OCI-M2 (cell line): ENCODE results near the gene SIPA1.

Experiments
- DNase-seq: peaks from one replicate; lab custom pipeline; 2025; ENCODE audit not compliant: unreplicated experiment; lab: John Stamatoyannopoulos, UW

Gene SIPA1

GRCh38 chr11:65642014-65642671, 4.2 kb downstream of the SIPA1 start:
- DNase-seq = no peak

DNA sequence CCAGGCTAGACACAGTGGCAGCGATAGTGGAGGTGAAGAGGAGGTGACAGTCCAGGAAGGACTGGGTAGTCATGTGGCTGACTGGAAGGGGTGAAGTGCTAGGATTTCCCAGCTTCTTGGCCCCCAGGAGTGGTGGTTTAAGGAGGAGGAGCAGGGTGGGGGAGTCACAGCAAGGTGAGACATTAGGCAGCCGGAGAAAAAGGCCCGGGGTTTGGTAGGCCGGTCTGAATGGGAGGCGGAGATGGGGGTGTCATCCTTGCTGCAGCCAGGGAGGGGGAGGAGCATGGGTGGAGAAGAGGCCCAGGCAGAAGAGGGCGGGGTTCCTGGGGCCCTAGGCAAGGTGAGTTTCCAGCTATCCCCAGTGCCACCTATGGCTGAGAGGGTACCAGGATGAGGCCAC, 6.1 kb downstream of the SIPA1 start:
- DNase-seq = no peak

GRCh38 chr11:65644837-65645236, 6.9 kb downstream of the SIPA1 start:
- no peak for DNase-seq

GRCh38 chr11:65645710-65646109, 7.8 kb downstream of the SIPA1 start:
- no peak for DNase-seq

- no peak for DNase-seq
Observed at GRCh38 chr11:65646288-65646957, 8.5 kb downstream of the SIPA1 start.

DNA sequence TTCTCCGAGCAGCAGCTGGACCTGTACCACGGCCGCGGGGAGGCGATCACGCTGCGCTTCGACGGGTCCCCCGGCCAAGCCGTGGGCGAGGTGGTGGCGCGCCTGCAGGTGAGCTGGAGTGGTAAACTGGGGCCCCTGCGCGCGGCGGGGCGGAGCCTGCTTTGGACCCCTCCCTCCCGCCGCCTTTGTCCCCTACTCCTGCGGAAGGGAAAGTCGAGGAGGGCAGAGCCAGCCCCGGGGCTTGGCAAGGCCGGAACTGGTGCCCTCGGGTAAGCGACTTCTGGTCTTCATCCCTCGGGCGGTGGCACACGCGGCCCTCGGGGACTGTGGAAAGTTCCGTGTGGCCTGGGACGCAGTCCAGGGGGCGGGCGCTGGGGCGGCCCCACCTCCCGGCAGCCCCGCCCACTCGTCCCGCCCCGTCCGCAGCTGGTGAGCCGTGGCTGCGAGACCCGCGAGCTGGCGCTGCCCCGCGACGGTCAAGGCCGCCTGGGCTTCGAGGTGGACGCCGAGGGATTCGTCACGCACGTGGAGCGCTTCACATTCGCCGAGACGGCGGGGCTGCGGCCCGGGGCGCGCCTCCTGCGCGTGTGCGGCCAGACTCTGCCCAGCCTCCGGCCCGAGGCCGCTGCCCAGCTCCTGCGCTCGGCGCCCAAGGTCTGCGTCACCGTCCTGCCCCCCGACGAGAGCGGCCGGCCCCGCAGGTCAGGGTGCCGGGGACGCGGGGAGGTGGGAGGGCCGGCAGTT, 9.2 kb downstream of the SIPA1 start:
- DNase-seq = no peak

DNA sequence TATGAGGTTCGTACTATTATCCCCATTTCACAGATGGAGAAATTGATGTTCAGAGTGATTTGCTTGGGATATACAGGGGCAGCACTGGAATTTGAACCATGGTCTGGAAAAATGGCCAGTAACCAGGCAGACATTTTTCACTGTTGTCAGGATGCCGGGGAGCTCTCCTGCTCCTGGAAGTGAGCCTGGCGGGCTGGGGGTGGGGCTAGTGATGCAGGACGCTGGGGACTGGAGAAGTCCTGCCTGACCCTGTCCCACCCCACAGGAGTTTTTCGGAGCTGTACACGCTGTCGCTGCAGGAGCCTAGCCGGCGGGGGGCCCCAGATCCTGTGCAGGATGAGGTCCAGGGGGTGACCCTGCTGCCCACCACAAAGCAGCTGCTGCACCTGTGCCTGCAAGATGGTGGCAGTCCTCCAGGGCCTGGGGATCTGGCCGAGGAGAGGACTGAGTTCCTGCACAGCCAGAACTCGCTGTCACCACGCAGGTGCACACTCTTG, 11.1 kb downstream of the SIPA1 start:
- no peak for DNase-seq

DNA sequence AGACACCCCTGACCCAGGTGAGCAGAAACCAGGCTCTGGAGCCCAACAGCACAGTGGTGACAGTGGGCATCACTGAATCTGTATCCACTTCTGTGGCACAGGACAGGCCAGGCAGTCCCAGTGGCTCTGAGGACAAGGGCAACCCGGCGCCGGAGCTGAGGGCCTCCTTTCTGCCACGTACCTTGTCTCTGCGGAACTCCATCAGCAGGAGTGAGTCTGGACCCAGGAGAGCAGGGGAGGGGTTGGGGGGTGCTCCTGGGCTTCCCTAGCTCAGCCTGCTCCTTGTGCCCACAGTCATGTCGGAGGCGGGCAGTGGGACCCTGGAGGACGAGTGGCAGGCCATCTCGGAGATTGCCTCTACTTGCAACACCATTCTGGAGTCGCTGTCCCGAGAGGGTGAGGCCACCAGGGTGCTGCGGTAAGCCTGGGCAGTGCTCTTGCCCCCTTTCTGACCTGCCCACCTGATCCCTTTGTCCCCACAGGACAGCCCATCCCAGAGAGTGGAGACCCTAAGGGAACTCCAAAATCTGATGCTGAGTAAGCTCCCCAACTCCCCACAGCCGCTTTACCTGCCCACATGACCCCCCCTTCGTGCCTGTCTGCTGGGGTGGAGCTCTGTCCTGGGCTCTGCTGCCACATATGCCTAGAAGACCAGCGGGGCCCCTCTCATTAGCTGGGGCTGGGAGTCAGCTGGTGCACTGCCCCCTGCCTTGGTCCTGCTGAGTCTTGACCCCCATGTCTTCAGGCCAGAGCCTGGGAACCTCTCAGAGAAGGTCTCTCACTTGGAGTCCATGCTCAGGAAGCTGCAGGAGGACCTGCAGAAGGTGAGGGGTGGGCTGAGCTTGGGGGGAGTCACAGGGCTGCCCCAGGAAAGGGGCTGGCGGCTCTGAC, 12.0 kb downstream of the SIPA1 start:
- DNase-seq = no peak

DNA sequence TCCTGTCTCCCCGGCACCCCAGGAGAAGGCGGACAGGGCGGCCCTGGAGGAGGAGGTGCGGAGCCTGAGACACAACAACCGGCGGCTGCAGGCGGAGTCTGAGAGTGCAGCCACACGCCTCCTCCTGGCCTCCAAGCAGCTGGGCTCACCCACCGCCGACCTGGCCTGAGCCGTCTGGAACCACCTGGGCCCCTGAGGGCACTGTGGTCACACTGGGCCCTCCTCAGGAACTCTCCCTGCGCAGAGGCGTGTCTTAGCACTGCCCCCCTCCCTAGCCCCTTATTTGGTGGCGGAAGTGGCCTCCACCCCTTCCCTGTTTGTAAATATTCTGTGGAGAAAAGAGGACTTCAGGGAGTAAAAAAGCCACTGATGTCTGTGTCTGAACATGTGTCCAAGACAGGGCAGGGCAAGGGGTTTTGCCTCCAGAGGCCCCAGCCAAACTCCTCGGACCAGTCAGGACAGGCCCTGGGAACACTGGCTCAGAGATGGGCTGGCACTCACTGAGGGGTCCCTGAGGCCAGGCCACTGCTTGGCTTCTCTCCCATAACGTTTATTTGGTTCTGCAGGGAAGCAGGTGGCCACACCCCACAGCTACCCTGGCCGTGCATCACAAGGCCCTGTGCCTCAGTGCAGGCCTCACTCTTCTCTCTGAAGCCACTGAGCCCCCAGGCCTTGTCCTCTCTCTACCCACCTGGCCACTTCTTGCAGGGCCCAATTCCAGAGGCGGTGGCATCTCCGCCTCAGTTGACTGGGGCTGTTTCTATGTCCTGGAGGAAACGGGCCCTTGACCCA, 12.8 kb downstream of the SIPA1 start:
- no peak for DNase-seq

DNA sequence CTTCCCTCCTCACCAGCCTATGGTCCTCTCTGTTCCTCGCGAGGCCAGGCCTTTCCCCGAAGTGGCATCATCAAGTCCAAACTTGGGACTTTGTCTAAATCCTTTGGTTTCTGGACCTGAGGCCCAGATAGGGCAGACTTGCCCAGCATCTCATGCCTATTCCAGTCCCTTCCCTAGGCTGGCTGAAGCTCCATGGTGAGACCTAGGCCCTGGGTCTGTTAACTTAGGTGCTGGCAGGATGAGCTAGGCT, 13.4 kb downstream of the SIPA1 start:
- no peak for DNase-seq

DNA sequence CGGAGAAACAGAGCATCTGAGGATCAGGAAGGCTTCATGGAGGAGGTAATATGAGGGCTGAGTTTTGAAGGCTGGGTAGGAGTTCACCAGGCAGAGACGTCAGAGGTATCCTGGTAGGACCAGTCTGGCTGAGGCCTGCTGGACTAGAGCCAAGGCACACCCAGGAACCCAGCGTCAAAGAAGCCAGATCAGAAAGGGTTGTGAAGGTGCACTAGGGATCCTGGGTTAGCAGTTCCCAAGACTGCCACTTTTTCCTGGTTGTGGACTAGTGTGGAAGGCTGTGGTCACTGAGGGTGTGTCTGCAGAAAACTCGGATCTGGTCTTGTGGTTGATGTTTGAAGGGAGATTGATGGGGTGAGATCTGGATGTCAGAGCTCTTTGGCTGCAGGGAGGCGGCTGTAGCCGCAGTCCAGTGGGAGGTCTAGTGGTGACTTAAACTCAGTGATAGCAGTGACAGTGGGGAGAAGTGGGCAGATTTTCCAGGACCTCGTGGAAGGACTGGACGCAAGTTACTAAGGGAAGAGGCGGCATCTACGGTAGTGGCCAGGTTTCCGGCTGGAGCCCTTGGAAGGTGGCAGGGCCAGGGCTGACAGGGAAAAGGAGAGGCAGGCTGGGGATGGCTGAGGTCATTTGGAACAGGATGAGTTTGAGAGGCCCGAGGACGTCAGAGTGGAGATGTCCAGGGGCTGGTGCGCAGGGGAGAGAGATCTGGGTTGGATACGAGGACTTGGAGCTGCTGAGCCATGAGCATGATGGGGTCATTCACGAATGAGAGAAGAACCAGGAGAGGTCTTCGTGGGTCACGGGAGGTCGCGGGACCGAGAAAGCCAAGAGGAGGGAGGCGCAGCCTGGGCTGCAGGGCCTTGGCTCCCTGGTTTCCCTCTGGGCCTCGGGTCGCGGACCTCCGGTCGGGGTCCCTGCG, 13.9 kb downstream of the SIPA1 start:
- DNase-seq = no peak

GRCh38 chr11:65652511-65653228, 14.8 kb downstream of the SIPA1 start:
- peak; percentile 42 for DNase-seq

GRCh38 chr11:65653229-65654225, 15.6 kb downstream of the SIPA1 start:
- DNase-seq = no peak

DNA sequence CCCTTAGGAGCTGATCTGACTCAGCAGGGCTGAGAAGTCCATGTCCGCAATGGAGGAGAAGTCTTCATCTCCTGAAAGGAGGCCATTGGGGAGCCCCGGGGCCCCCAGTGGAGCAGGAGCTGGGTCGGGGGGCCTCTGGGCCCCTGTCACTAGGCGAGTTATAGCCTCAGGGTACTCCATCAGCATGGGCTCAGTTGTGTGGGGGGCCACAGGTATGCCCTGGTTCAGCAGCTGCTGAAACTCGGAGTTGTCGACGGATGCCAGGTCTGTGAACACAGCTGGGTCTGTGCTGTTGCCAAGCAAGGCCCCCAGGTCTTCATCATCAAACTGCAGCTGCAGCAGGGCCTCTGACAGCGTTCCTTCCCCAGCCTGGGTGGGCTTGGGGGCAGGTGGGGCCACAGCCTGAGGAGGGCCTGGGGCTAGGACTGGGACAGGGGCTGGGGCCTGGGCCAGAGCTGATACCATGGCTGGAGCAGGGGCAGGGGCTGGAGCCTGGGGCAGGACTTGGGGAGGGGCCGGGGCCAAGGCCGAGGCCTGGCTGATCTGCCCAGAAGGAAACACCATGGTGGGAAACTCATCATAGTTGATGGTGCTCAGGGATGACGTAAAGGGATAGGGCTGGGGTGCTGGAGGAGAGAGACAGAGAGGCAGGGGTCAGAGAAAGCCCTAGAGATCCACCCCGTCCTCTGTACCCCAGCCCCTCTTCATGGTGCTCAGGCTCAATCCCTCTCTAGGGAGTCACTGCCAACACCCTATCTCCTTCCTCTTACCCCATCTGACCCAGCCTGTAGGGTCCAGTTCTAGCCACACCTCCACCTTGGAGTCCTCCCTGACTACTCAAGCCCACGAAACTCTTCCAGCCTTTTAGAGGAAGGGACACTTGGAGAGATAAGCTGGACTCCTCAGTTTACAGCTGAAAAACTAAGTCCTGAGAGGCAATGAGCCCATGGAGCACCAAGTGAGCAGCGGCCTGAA, 16.8 kb downstream of the SIPA1 start:
- DNase-seq = no peak

GRCh38 chr11:65655570-65656332, 17.9 kb downstream of the SIPA1 start:
- no peak for DNase-seq

GRCh38 chr11:65657426-65657825, 19.5 kb downstream of the SIPA1 start:
- DNase-seq = no peak
